ENCODE measurements around the gene ARRB1. TPM values are rescaled to one million over a fixed set of nuclear protein-coding genes. Genes with fewer than 3 reads are reported as not detected.
"Not testable (repeated sequence)": the region's sequence is repeated elsewhere in the genome, so short reads cannot be mapped to it uniquely, and the experiment has no call there.

ARRB1 gene
- total and polyA plus RNA-seq, 10 of the 15 experiments (the other 5 are each of a cell fraction or from before 2014, with no cell fraction given) = 0.39 to 12.9 (median 1.7) TPM

DNA sequence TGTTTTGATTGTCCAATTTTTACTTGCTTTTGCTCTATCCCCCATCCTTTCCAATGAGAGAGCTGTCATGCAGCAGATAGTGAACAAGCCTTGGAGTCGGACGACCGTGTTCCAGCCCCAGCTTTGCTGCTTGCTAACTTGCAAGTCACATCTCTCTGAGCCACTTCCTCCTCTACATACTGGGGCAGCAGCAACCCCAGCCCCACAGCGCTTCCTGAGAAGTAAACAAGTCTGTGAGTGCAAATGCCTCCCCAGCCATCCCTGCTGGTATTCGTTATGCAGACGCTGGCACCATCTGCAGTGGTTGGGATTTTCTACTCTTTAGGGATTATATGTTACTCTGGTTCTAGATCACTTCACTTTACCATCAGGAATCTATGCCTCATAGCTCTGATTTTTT, 75.9 kb downstream of the ARRB1 start:
- H3K36me3 ChIP-seq (ENCODE audit: control insufficient read depth in 2 of 2, insufficient read depth in 2 of 2, low read length in 1 of 2) = peaks cover 0 to 2% of the 10 kb centered on the region in 2 experiments; a peak in 2 of 4 replicates
- H3K27ac ChIP-seq (ENCODE audit: control insufficient read depth, insufficient read depth) = no peak overlapping the region
- FAIRE-seq (no peak), ATAC-seq (no peak), DNase-seq (ENCODE audit: low read depth, low spot score) (no peak)
- RAD21 ChIA-PET (ENCODE audit: unreplicated experiment) = interaction anchor here (1.0 to 6.9 kb wide), 2 partner anchors 27 to 110 kb away, joined by 3 to 118 read pairs; no protein-coding TSS in a partner anchor
- H3K4me2 ChIP-seq (ENCODE audit: control insufficient read depth, insufficient read depth) = no peak overlapping the region
- no peaks in the 10 kb centered on the region for H3K4me1 ChIP-seq (ENCODE audit: control insufficient read depth, insufficient read depth, low read length)
- SMC1A ChIA-PET (ENCODE audit: uncharacterized antibody, unreplicated experiment) = interaction anchor here (0.6 to 4.2 kb wide), 5 partner anchors 87 to 119 kb away, joined by 3 to 17 read pairs (median 7); no protein-coding TSS in a partner anchor
- no peaks in the 10 kb centered on the region for H3K9me3 ChIP-seq (replicated peaks; ENCODE audit: control insufficient read depth, insufficient read depth, low read length)
- CTCF ChIA-PET = interaction anchor here (0.8 to 16.9 kb wide), 5 partner anchors 18 to 169 kb away, joined by 3 to 406 read pairs (median 3); no protein-coding TSS in a partner anchor
- H3K27me3 ChIP-seq (replicated peaks in 1 of 2; ENCODE audit: control insufficient read depth in 2 of 2, insufficient read depth in 2 of 2, low read length in 1 of 2) = no peaks in the 10 kb centered on the region; a peak in 1 of 4 replicates
- intact Hi-C loops (cut with micrococcal nuclease; ENCODE audit: unreplicated experiment) = no loop called here
- 21% methylated on average over 6 of the region's 6 CpGs for WGBS (ENCODE audit: insufficient coverage, insufficient replicate concordance, low lambda C conversion rate, missing lambda C conversion rate)
- no peaks in the 10 kb centered on the region for H4K20me1 ChIP-seq (ENCODE audit: control insufficient read depth, insufficient read depth)
- in situ Hi-C loops (cut with MboI) = loop anchor here (5.0 kb wide), 1 partner anchor 107 kb away; no protein-coding TSS in a partner anchor
- BruUV-seq (replicated peaks) = no TSS peak
- H2AFZ ChIP-seq (ENCODE audit: control insufficient read depth, low read depth, low read length) = no peak overlapping the region
- H3K79me2 ChIP-seq (ENCODE audit: control insufficient read depth, insufficient read depth, low read length) = no peaks in the 10 kb centered on the region
- no peak overlapping the region for H3K9ac ChIP-seq (ENCODE audit: control insufficient read depth, insufficient read depth, low read length)
- no peak overlapping the region for H3K4me3 ChIP-seq
- POLR2A ChIA-PET = interaction anchor here (0.6 kb wide), 1 partner anchor 1298 kb away, joined by 3 read pairs; no protein-coding TSS in a partner anchor
- TF ChIP-seq RUNX3 (IDR thresholded peaks at IDR 0.05; ENCODE audit: low read length) (no peak), CHD1 (IDR thresholded peaks at IDR 0.05; ENCODE audit: low read depth, low read length) (no peak), SP1 (IDR thresholded peaks at IDR 0.05; ENCODE audit: low read depth, low read length) (no peak), CHD2 (IDR thresholded peaks at IDR 0.05; ENCODE audit: borderline replicate concordance, low read depth, low read length) (no peak), MYC (IDR thresholded peaks at IDR 0.05; ENCODE audit: insufficient read depth, insufficient read length, insufficient replicate concordance, low read length, severe bottlenecking) (no peak), ZNF207 (IDR thresholded peaks at IDR 0.05; ENCODE audit: borderline replicate concordance) (no peak), SPI1 (IDR thresholded peaks at IDR 0.05; ENCODE audit: borderline replicate concordance, insufficient read depth, low read depth, low read length) (no peak)
- TF ChIP-seq, protein P1, sequence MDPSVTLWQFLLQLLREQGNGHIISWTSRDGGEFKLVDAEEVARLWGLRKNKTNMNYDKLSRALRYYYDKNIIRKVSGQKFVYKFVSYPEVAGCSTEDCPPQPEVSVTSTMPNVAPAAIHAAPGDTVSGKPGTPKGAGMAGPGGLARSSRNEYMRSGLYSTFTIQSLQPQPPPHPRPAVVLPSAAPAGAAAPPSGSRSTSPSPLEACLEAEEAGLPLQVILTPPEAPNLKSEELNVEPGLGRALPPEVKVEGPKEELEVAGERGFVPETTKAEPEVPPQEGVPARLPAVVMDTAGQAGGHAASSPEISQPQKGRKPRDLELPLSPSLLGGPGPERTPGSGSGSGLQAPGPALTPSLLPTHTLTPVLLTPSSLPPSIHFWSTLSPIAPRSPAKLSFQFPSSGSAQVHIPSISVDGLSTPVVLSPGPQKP (IDR thresholded peaks at IDR 0.05; ENCODE audit: low read depth, low read length) = no peak

DNA sequence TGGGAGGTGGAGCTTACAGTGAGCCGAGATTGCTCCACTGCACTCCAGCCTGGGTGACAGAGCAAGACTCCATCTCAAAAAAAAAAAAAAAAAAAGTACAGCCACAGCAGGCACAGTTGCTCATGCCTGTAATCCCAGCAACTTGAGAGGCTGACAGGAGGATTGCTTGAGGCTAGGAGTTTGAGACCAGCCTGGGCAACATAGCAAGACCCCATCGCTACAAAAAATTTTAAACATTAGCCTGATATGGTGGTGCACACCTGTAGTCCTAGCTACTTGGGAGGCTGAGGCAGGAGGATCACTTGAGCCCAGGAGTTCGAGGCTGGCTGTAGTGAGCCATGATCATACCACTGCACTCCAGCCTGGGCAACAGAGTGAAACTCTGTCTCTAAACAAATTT, 76.7 kb downstream of the ARRB1 start:
- DNase-seq (ENCODE audit: low read depth, low spot score); H4K20me1 ChIP-seq (ENCODE audit: control insufficient read depth, insufficient read depth); H3K9me3 ChIP-seq (replicated peaks; ENCODE audit: control insufficient read depth, insufficient read depth, low read length); intact Hi-C loops (cut with micrococcal nuclease; ENCODE audit: unreplicated experiment); FAIRE-seq; H3K79me2 ChIP-seq (ENCODE audit: control insufficient read depth, insufficient read depth, low read length); H3K4me3 ChIP-seq; H3K9ac ChIP-seq (ENCODE audit: control insufficient read depth, insufficient read depth, low read length); H2AFZ ChIP-seq (ENCODE audit: control insufficient read depth, low read depth, low read length); H3K4me1 ChIP-seq (ENCODE audit: control insufficient read depth, insufficient read depth, low read length); H3K4me2 ChIP-seq (ENCODE audit: control insufficient read depth, insufficient read depth); H3K36me3 ChIP-seq (ENCODE audit: control insufficient read depth in 2 of 2, insufficient read depth in 2 of 2, low read length in 1 of 2); ATAC-seq; H3K27me3 ChIP-seq (replicated peaks in 1 of 2; ENCODE audit: control insufficient read depth in 2 of 2, insufficient read depth in 2 of 2, low read length in 1 of 2); BruUV-seq (replicated peaks); H3K27ac ChIP-seq (ENCODE audit: control insufficient read depth, insufficient read depth): not testable (repeated sequence)
- RAD21 ChIA-PET (ENCODE audit: unreplicated experiment) = interaction anchor here (1.0 kb wide), 1 partner anchor 26 kb away, joined by 3 read pairs; no protein-coding TSS in a partner anchor
- WGBS (ENCODE audit: insufficient coverage, insufficient replicate concordance, low lambda C conversion rate, missing lambda C conversion rate) = 50% methylated on average over 2 of the region's 3 CpGs
- SMC1A ChIA-PET (ENCODE audit: uncharacterized antibody, unreplicated experiment) = interaction anchor here (4.2 kb wide), 1 partner anchor 110 kb away, joined by 17 read pairs; no protein-coding TSS in a partner anchor
- POLR2A ChIA-PET = interaction anchor here (0.7 kb wide), 1 partner anchor 678 kb away, joined by 3 read pairs; no protein-coding TSS in a partner anchor
- in situ Hi-C loops (cut with MboI) = loop anchor here (5.0 kb wide), 1 partner anchor 108 kb away; no protein-coding TSS in a partner anchor
- CTCF ChIA-PET = interaction anchor here (1.3 to 16.9 kb wide), 2 partner anchors 18 to 109 kb away, joined by 6 to 406 read pairs; no protein-coding TSS in a partner anchor

All from GM12878 (cell line).